B cell (primary cell): Measurements from ENCODE around the gene SIPA1L3.

Experiments
- CTCF ChIP-seq: fragments of 200-600 bp; IDR thresholded peaks from one replicate; pipeline ENCODE4 v1.8.0; 2022; ENCODE audit warnings: antibody characterized with exemption, mild to moderate bottlenecking
- EZH2 ChIP-seq: IDR thresholded peaks from 2 replicates; pipeline ENCODE4 v1.6.1; 2012; ENCODE audit warnings: borderline replicate concordance, low read depth, mild to moderate bottlenecking, moderate library complexity, low read length; ENCODE audit not compliant: insufficient read depth, poor library complexity, severe bottlenecking

GRCh38 chr19:38072776-38073750 is 166.1 kb downstream of the SIPA1L3 start:
- TF ChIP-seq CTCF (no peak), EZH2 (no peak)
